Medulla oblongata (tissue), 1 donor: Measurements from ENCODE around the gene ZBTB44.
"Not testable (repeated sequence)": the region's sequence is repeated elsewhere in the genome, so short reads cannot be mapped to it uniquely, and the experiment has no call there.

Experiments
- DNase-seq: peaks from one replicate; pipeline ENCODE4 v3.0.0-alpha.2; 2015; ENCODE audit errors: extremely low spot score

The ZBTB44 gene

GRCh38 chr11:130312046-130312445 is 2.7 kb downstream of the ZBTB44 start:
- no peak for DNase-seq

GRCh38 chr11:130310622-130311021 is 4.1 kb downstream of the ZBTB44 start:
- DNase-seq, result no peak

GRCh38 chr11:130308886-130309285 is 5.8 kb downstream of the ZBTB44 start:
- DNase-seq, result no peak

- DNase-seq, result no peak
Measured at GRCh38 chr11:130308059-130308458, 6.7 kb downstream of the ZBTB44 start.

- no peak for DNase-seq
Measured at GRCh38 chr11:130304651-130305050, 10.1 kb downstream of the ZBTB44 start.

GRCh38 chr11:130301002-130301401 is 13.7 kb downstream of the ZBTB44 start:
- no peak for DNase-seq

GRCh38 chr11:130300567-130300966 is 14.2 kb downstream of the ZBTB44 start:
- DNase-seq, result no peak

- no peak for DNase-seq
Measured at GRCh38 chr11:130299978-130300377, 14.7 kb downstream of the ZBTB44 start.

GRCh38 chr11:130295657-130296056 is 19.1 kb downstream of the ZBTB44 start:
- DNase-seq, result no peak

- peak; percentile 54 for DNase-seq
Measured at GRCh38 chr11:130282111-130282510, 32.6 kb downstream of the ZBTB44 start.

- DNase-seq, result not testable (repeated sequence)
Measured at GRCh38 chr11:130281341-130281740, 33.4 kb downstream of the ZBTB44 start.

GRCh38 chr11:130279989-130280388 is 34.7 kb downstream of the ZBTB44 start:
- DNase-seq, result no peak

GRCh38 chr11:130278745-130279144 is 36.0 kb downstream of the ZBTB44 start:
- no peak for DNase-seq

GRCh38 chr11:130278151-130278550 is 36.6 kb downstream of the ZBTB44 start:
- DNase-seq, result no peak

GRCh38 chr11:130272336-130272735 is 42.4 kb downstream of the ZBTB44 start:
- DNase-seq, result no peak

- no peak for DNase-seq
Measured at GRCh38 chr11:130269326-130269943, 45.3 kb downstream of the ZBTB44 start.

- DNase-seq, result no peak
Measured at GRCh38 chr11:130263351-130263750, 51.4 kb downstream of the ZBTB44 start.

GRCh38 chr11:130262424-130262823 is 52.3 kb downstream of the ZBTB44 start:
- DNase-seq, result no peak

GRCh38 chr11:130261571-130261970 is 53.1 kb downstream of the ZBTB44 start:
- DNase-seq, result no peak

GRCh38 chr11:130260742-130261141 is 54.0 kb downstream of the ZBTB44 start:
- no peak for DNase-seq

GRCh38 chr11:130260080-130260627 is 54.6 kb downstream of the ZBTB44 start:
- no peak for DNase-seq

- not testable (repeated sequence) for DNase-seq
Measured at GRCh38 chr11:130251763-130252162, 63.0 kb downstream of the ZBTB44 start.

- DNase-seq, result not testable (repeated sequence)
Measured at GRCh38 chr11:130249929-130250328, 64.8 kb downstream of the ZBTB44 start.

GRCh38 chr11:130249371-130249770 is 65.3 kb downstream of the ZBTB44 start:
- DNase-seq, result no peak
